ENCODE data around the gene COLQ.
A peak's percentile ranks its signal among the peaks of the same experiment; 100 is the strongest.
"Not testable (repeated sequence)": the region's sequence is repeated elsewhere in the genome, so short reads cannot be mapped to it uniquely, and the experiment has no call there.

COLQ gene

DNA sequence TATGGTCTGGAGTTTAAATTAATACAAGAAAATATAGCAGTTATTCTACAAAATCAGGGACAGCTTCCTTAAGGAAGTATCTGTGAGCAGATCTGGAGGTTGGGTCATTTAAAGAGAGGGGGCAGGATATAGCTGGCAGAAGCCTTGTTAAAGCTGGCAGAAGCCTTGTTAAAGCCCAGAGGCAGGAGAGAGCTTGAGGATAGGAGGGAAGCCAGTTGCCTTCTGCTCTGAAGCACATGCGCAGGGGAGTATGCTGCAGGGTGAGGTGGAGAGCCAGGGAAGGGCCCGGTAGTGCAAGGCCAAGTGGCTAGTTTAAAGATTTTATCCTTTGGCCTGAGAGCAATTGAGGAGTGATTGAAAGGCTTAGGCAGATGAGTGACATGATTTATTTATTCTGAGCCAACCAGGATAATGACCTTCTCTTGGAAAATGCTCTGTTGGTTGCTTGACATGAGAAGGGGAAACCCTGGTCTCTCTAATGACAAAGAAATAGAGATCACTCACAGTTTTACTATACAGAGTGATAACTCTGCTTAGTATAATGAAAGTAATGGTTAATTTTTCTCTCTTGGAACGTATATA lies 90.2 kb downstream of the COLQ start:
- Histone ChIP-seq H3K9ac (ENCODE audit: low read depth in 1 of 2, low read length in 2 of 2) (no peak overlapping the region), H3K36me3 (ENCODE audit: control insufficient read depth in 1 of 2, insufficient read depth in 2 of 2, low read length in 2 of 2) (peaks cover 32 to 49% of the 10 kb centered on the region in 2 donors), H3K4me1 (ENCODE audit: control insufficient read depth in 1 of 2, insufficient read depth in 2 of 2, low read length in 2 of 2) (peaks cover 17 to 21% of the 10 kb centered on the region in 2 donors), H3K27me3 (ENCODE audit: control insufficient read depth in 1 of 2, insufficient read depth in 2 of 2, low read length in 2 of 2) (no peaks in the 10 kb centered on the region), H3K9me3 (ENCODE audit: control insufficient read depth in 1 of 2, low read length in 2 of 2) (no peaks in the 10 kb centered on the region), H3K27ac (ENCODE audit: low read depth, low read length) (no peak overlapping the region), H3K4me3 (ENCODE audit: low read depth in 1 of 2, low read length in 2 of 2) (no peak overlapping the region)

GRCh38 chr3:15430624-15431023 lies 90.9 kb downstream of the COLQ start:
- Histone ChIP-seq H3K27ac (ENCODE audit: low read depth, low read length) (no peak overlapping the region), H3K4me1 (ENCODE audit: control insufficient read depth in 1 of 2, insufficient read depth in 2 of 2, low read length in 2 of 2) (peaks cover 19 to 23% of the 10 kb centered on the region in 2 donors), H3K36me3 (ENCODE audit: control insufficient read depth in 1 of 2, insufficient read depth in 2 of 2, low read length in 2 of 2) (peaks cover 29 to 45% of the 10 kb centered on the region in 2 donors), H3K9me3 (ENCODE audit: control insufficient read depth in 1 of 2, low read length in 2 of 2) (no peaks in the 10 kb centered on the region), H3K9ac (ENCODE audit: low read depth in 1 of 2, low read length in 2 of 2) (no peak overlapping the region), H3K27me3 (ENCODE audit: control insufficient read depth in 1 of 2, insufficient read depth in 2 of 2, low read length in 2 of 2) (no peaks in the 10 kb centered on the region), H3K4me3 (ENCODE audit: low read depth in 1 of 2, low read length in 2 of 2) (no peak overlapping the region)

- Histone ChIP-seq H3K36me3 (ENCODE audit: control insufficient read depth in 1 of 2, insufficient read depth in 2 of 2, low read length in 2 of 2) (peaks cover 25 to 30% of the 10 kb centered on the region in 2 donors), H3K27ac (ENCODE audit: low read depth, low read length) (no peak overlapping the region), H3K4me3 (ENCODE audit: low read depth in 1 of 2, low read length in 2 of 2) (peak overlapping the region; percentile 99), H3K27me3 (ENCODE audit: control insufficient read depth in 1 of 2, insufficient read depth in 2 of 2, low read length in 2 of 2) (no peaks in the 10 kb centered on the region), H3K9me3 (ENCODE audit: control insufficient read depth in 1 of 2, low read length in 2 of 2) (no peaks in the 10 kb centered on the region), H3K9ac (ENCODE audit: low read depth in 1 of 2, low read length in 2 of 2) (peak overlapping the region in 1 of 2 donors; percentile 95), H3K4me1 (ENCODE audit: control insufficient read depth in 1 of 2, insufficient read depth in 2 of 2, low read length in 2 of 2) (peaks cover 19 to 23% of the 10 kb centered on the region in 2 donors)
These were observed 92.4 kb downstream of the COLQ start for GRCh38 chr3:15429080-15429479.

- Histone ChIP-seq H3K4me3 (ENCODE audit: low read depth in 1 of 2, low read length in 2 of 2) (peak overlapping the region; percentile 99), H3K27me3 (ENCODE audit: control insufficient read depth in 1 of 2, insufficient read depth in 2 of 2, low read length in 2 of 2) (no peaks in the 10 kb centered on the region), H3K36me3 (ENCODE audit: control insufficient read depth in 1 of 2, insufficient read depth in 2 of 2, low read length in 2 of 2) (peaks cover 19 to 28% of the 10 kb centered on the region in 2 donors), H3K9me3 (ENCODE audit: control insufficient read depth in 1 of 2, low read length in 2 of 2) (no peaks in the 10 kb centered on the region), H3K9ac (ENCODE audit: low read depth in 1 of 2, low read length in 2 of 2) (peak overlapping the region; percentile 45 to 95), H3K4me1 (ENCODE audit: control insufficient read depth in 1 of 2, insufficient read depth in 2 of 2, low read length in 2 of 2) (peaks cover 19 to 23% of the 10 kb centered on the region in 2 donors), H3K27ac (ENCODE audit: low read depth, low read length) (no peak overlapping the region)
These were observed 93.0 kb downstream of the COLQ start for GRCh38 chr3:15428539-15428938.

DNA sequence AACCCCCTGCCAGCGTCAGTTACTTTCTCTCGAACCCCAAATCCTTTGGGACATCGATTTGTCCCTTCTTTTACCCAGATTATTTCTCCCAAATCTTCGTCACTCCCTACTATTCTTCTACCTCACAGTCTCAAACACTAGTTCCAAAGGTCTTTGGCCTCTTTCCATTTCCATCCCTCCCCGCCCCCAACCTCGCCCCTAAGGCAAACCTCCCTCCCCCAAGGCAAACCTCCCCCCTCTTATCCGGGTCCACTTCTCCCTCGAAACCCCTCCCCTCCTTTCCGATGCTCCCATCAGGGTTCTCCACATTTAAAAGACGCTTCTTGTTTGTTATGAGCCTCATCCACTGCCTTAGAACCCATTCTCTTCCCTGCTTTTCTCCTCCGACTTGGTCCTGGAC lies 93.5 kb downstream of the COLQ start:
- H3K27me3 ChIP-seq (ENCODE audit: control insufficient read depth in 1 of 2, insufficient read depth in 2 of 2, low read length in 2 of 2): no peaks in the 10 kb centered on the region
- peak overlapping the region; percentile 99 for H3K4me3 ChIP-seq (ENCODE audit: low read depth in 1 of 2, low read length in 2 of 2)
- H3K27ac ChIP-seq (ENCODE audit: low read depth, low read length): peak overlapping the region; percentile 61
- peaks cover 18 to 25% of the 10 kb centered on the region in 2 donors for H3K36me3 ChIP-seq (ENCODE audit: control insufficient read depth in 1 of 2, insufficient read depth in 2 of 2, low read length in 2 of 2)
- H3K4me1 ChIP-seq (ENCODE audit: control insufficient read depth in 1 of 2, insufficient read depth in 2 of 2, low read length in 2 of 2): peaks cover 19 to 23% of the 10 kb centered on the region in 2 donors
- H3K9ac ChIP-seq (ENCODE audit: low read depth in 1 of 2, low read length in 2 of 2): peak overlapping the region; percentile 94 to 95
- no peaks in the 10 kb centered on the region for H3K9me3 ChIP-seq (ENCODE audit: control insufficient read depth in 1 of 2, low read length in 2 of 2)

GRCh38 chr3:15427182-15427880 lies 94.2 kb downstream of the COLQ start, which contains the start of the genes EAF1 and METTL6:
TSS of gene EAF1 (plus strand) at chr3:15427598. CDS start at chr3:15427780, 182 bp downstream.
TSS of gene METTL6 (minus strand) at chr3:15427544. CDS start at chr3:15426511, 1,033 bp downstream.
- Histone ChIP-seq H3K4me1 (ENCODE audit: control insufficient read depth in 1 of 2, insufficient read depth in 2 of 2, low read length in 2 of 2) (peaks cover 19 to 23% of the 10 kb centered on the region in 2 donors), H3K27me3 (ENCODE audit: control insufficient read depth in 1 of 2, insufficient read depth in 2 of 2, low read length in 2 of 2) (no peaks in the 10 kb centered on the region), H3K27ac (ENCODE audit: low read depth, low read length) (peak within 1 kb of the TSS; percentile 61), H3K9ac (ENCODE audit: low read depth in 1 of 2, low read length in 2 of 2) (peak within 1 kb of the TSS; percentile 94 to 95), H3K36me3 (ENCODE audit: control insufficient read depth in 1 of 2, insufficient read depth in 2 of 2, low read length in 2 of 2) (peaks cover 18 to 28% of the 10 kb centered on the region in 2 donors), H3K9me3 (ENCODE audit: control insufficient read depth in 1 of 2, low read length in 2 of 2) (no peaks in the 10 kb centered on the region), H3K4me3 (ENCODE audit: low read depth in 1 of 2, low read length in 2 of 2) (peak within 1 kb of the TSS; percentile 99)

GRCh38 chr3:15426579-15427118 lies 94.9 kb downstream of the COLQ start:
- Histone ChIP-seq H3K27me3 (ENCODE audit: control insufficient read depth in 1 of 2, insufficient read depth in 2 of 2, low read length in 2 of 2) (no peaks in the 10 kb centered on the region), H3K9me3 (ENCODE audit: control insufficient read depth in 1 of 2, low read length in 2 of 2) (no peaks in the 10 kb centered on the region), H3K36me3 (ENCODE audit: control insufficient read depth in 1 of 2, insufficient read depth in 2 of 2, low read length in 2 of 2) (peaks cover 15 to 26% of the 10 kb centered on the region in 2 donors), H3K4me3 (ENCODE audit: low read depth in 1 of 2, low read length in 2 of 2) (peak overlapping the region; percentile 99), H3K4me1 (ENCODE audit: control insufficient read depth in 1 of 2, insufficient read depth in 2 of 2, low read length in 2 of 2) (peaks cover 19 to 23% of the 10 kb centered on the region in 2 donors), H3K27ac (ENCODE audit: low read depth, low read length) (no peak overlapping the region), H3K9ac (ENCODE audit: low read depth in 1 of 2, low read length in 2 of 2) (peak overlapping the region; percentile 94 to 95)

GRCh38 chr3:15420871-15421270 lies 100.6 kb downstream of the COLQ start:
- no peak overlapping the region for H3K9ac ChIP-seq (ENCODE audit: low read depth in 1 of 2, low read length in 2 of 2)
- H3K9me3 ChIP-seq (ENCODE audit: control insufficient read depth in 1 of 2, low read length in 2 of 2): no peaks in the 10 kb centered on the region
- no peaks in the 10 kb centered on the region for H3K27me3 ChIP-seq (ENCODE audit: control insufficient read depth in 1 of 2, insufficient read depth in 2 of 2, low read length in 2 of 2)
- no peak overlapping the region for H3K27ac ChIP-seq (ENCODE audit: low read depth, low read length)
- no peak overlapping the region for H3K4me3 ChIP-seq (ENCODE audit: low read depth in 1 of 2, low read length in 2 of 2)
- H3K4me1 ChIP-seq (ENCODE audit: control insufficient read depth in 1 of 2, insufficient read depth in 2 of 2, low read length in 2 of 2): no peaks in the 10 kb centered on the region
- peaks cover 7 to 38% of the 10 kb centered on the region in 2 donors for H3K36me3 ChIP-seq (ENCODE audit: control insufficient read depth in 1 of 2, insufficient read depth in 2 of 2, low read length in 2 of 2)

GRCh38 chr3:15410966-15411365 lies 110.5 kb downstream of the COLQ start:
- H3K4me3 ChIP-seq (ENCODE audit: low read depth in 1 of 2, low read length in 2 of 2); H3K9ac ChIP-seq (ENCODE audit: low read depth in 1 of 2, low read length in 2 of 2); H3K27ac ChIP-seq (ENCODE audit: low read depth, low read length); H3K9me3 ChIP-seq (ENCODE audit: control insufficient read depth in 1 of 2, low read length in 2 of 2); H3K4me1 ChIP-seq (ENCODE audit: control insufficient read depth in 1 of 2, insufficient read depth in 2 of 2, low read length in 2 of 2); H3K27me3 ChIP-seq (ENCODE audit: control insufficient read depth in 1 of 2, insufficient read depth in 2 of 2, low read length in 2 of 2): not testable (repeated sequence)
- peaks cover 21 to 39% of the 10 kb centered on the region in 2 donors for H3K36me3 ChIP-seq (ENCODE audit: control insufficient read depth in 1 of 2, insufficient read depth in 2 of 2, low read length in 2 of 2)

GRCh38 chr3:15409774-15410173 lies 111.7 kb downstream of the COLQ start:
- H3K4me3 ChIP-seq (ENCODE audit: low read depth in 1 of 2, low read length in 2 of 2): no peak overlapping the region
- H3K27me3 ChIP-seq (ENCODE audit: control insufficient read depth in 1 of 2, insufficient read depth in 2 of 2, low read length in 2 of 2): no peaks in the 10 kb centered on the region
- no peaks in the 10 kb centered on the region for H3K4me1 ChIP-seq (ENCODE audit: control insufficient read depth in 1 of 2, insufficient read depth in 2 of 2, low read length in 2 of 2)
- peaks cover 13 to 27% of the 10 kb centered on the region in 2 donors for H3K36me3 ChIP-seq (ENCODE audit: control insufficient read depth in 1 of 2, insufficient read depth in 2 of 2, low read length in 2 of 2)
- no peak overlapping the region for H3K9ac ChIP-seq (ENCODE audit: low read depth in 1 of 2, low read length in 2 of 2)
- H3K9me3 ChIP-seq (ENCODE audit: control insufficient read depth in 1 of 2, low read length in 2 of 2): no peaks in the 10 kb centered on the region
- no peak overlapping the region for H3K27ac ChIP-seq (ENCODE audit: low read depth, low read length)

All from duodenal mucosa (tissue), 2 donors.